HK-2 (cell line): ENCODE data around the gene TSPYL4.

Source experiments
- DNase-seq: peaks from one replicate; pipeline ENCODE4 v3.0.0-alpha.2; 2018; ENCODE audit not compliant: unreplicated experiment

Gene TSPYL4

GRCh38 chr6:116229287-116229913 lies 24.5 kb downstream of the TSPYL4 start:
- no peak for DNase-seq

DNA sequence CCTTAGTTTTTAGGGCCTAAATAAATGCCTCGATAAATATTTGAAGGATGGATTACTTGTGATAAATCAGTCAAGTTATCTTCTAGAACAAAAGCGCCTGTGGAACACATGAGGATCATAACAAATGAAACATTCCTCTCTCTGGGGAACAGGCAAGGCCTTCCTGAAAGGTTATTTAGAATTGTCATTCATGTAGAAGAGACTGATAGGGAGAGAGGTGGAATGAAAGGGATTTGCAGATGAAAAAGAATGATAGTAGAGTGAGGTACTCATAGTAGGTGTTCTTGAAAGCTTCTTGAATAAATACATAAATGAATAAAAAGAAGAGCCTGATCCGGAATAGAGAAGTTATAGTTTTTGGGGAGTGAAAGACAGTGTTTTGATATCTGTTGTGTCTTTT lies 30.5 kb downstream of the TSPYL4 start:
- no peak for DNase-seq

DNA sequence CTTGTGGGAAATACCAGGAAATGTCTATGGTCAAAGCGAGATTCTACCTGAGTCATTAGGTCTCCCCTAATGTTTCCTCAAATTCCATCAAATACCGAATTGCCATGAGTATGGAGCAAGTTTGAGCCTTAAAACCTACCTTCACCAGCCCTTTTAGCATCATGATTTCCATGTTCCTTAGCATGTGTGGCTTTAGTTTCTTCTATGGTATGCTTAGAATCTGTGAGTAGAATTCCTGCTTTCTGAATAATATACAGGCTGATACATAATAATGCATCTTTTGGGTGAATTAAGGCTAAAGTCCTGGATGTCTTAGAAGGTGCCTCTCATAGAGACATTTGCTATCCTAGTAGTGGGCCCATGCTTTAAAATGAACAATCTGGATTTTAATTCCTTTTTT lies 32.0 kb downstream of the TSPYL4 start:
- DNase-seq, result no peak

DNA sequence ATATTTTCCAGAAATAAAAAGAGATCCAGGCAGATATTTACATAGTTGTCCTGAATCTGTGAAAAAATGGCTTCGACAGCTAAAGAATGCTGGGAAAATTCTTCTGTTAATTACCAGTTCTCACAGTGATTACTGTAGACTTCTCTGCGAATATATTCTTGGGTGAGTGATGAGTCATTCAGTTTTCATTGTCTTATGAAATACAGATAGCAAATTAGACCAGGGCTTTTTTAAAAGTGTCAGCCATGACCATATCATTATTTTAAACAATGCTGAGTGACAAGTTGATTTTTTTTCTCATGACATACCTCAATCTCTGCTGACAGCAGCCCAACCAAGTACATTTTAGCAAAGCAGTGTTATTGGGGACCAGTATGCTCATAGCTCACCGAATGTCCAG lies 32.8 kb downstream of the TSPYL4 start:
- DNase-seq, result no peak

GRCh38 chr6:116218866-116219265 lies 35.0 kb downstream of the TSPYL4 start:
- no peak for DNase-seq

GRCh38 chr6:116218172-116218633 lies 35.7 kb downstream of the TSPYL4 start:
- DNase-seq, result no peak

- no peak for DNase-seq
Observed at GRCh38 chr6:116217069-116217468, 36.8 kb downstream of the TSPYL4 start.

DNA sequence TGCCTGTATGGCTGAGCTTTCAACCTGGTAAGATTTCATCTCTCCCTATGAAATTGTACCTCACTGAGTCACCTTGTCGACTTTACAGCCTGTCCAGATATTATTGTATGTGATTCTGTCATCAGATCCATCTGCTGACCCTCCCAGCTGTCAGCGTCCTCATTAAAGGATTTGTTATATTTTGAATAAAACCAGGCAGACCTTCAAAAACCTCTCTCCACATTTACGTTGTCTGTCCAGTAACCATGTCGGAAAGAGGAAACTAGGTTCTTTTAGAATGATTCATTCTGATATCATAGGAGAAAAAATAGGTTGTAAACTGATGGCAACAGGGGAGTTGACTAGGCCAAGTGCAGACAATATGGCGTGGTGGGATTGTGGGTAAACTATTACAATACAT lies 38.5 kb downstream of the TSPYL4 start:
- DNase-seq, result no peak

GRCh38 chr6:116214681-116215080 lies 39.2 kb downstream of the TSPYL4 start:
- no peak for DNase-seq

- peak; percentile 33 for DNase-seq
Observed at GRCh38 chr6:116210750-116211425, 43.0 kb downstream of the TSPYL4 start.

DNA sequence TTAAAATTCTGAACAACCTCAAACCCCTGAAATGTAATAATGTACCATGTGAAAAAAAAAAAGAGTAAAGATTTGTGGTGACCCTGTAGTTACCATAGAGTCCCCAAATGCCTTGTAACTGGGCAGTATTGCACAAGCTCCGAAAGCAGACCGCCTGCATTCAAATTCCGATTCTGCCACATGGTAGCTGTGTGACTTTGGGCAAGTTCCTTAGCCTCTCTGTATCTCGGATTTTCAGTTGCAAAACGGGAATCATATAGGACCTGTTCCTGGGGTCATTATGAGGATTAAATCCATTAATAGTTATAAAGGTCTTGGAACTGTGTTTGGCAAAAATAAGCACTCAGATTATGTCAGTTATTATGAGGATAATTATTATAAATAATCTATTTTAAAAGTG lies 43.6 kb downstream of the TSPYL4 start:
- DNase-seq, result no peak

DNA sequence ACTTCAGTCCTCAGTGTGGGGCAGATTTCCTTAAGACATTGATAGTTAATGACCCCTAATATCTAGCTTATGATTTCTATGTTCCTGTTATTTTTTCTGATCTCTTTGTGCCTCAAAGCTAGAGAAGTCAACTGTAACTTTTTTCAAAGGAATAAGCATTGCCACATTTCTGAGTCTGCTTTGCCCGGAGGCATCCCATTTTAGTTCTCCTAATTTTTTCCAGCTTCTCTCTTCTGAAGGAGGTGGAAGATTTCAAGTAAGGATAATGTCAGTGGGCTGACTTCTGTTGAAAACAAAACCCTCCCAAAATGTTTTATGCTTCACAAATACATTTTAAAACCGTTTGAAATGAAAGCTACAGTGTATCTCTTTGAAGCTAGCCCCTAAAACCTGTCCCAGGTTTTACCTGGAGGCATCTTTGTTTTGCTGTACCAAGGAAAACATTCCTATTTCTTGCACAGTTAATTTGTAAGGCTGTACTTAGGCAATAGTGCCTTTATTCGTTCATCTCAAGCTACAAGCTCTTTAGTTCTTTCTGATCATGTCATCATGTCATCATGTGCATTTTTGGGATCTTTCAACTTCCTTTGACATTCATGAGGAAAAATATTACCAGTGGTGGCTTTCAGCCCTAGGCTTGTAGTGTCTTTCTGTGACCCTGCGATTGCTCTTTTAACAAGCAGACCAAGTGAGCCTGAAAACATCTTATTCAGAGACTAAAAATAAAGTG lies 45.7 kb downstream of the TSPYL4 start:
- no peak for DNase-seq

GRCh38 chr6:116206231-116206903 lies 47.5 kb downstream of the TSPYL4 start:
- DNase-seq, result no peak

- no peak for DNase-seq
Observed at GRCh38 chr6:116205281-116205680, 48.6 kb downstream of the TSPYL4 start.

DNA sequence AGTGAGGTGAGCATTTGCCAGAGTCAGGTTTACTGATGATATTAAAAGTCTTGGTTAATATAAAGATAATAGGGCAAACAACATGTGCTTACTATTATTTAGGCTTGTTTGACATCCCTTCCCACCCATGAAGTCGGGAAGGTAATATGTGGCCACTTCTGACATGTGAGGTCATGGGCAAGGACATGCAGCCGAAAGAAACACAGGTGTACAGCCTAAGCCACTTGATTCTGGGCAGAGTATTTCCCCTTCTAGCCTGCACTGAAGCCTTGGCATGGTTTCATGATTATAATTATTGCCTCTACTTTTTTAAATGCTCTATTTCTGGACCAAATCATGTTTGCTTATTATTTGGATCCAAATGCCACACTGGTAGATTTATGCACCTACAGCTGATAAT lies 52.3 kb downstream of the TSPYL4 start:
- DNase-seq, result no peak

DNA sequence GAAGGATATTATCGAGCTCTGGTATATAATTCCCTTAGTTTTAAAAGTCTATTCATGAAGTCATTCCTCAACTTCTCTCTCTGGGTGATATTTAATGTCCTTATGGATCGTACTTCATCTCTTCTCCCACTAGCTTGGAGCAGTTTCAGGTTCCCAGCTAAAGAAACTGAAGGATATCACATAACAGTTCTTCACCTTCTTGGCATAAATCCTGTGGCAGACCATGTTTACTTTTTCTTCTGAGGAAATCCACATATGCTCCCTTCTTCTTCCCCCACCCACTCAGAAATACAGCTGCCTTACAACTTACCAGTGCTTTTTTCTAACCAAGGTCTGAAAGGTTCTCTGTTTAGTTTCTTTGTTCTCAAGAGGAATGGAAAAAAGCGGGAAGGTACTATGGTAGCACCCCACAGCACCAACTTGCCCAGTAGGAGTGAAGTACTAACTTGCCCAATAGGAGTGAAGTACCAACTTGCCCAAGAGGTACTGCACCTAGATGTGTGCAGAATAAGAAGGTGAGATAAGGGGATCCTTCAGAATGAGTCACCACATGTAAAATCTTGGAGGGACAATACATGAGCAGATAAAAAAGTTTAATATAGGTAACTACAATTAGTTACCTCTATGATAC lies 53.1 kb downstream of the TSPYL4 start:
- DNase-seq, result no peak
